DND-41 (cell line): Measurements from ENCODE around the gene DIRAS3.

Experiments
- ATAC-seq: fragments of 200-7000 bp; cut with Tn5 transposase; 3 replicates; pipeline ENCODE4 v1.9.1; 2021; ENCODE audit warnings: low read depth; ENCODE audit not compliant: insufficient read depth
- DNase-seq: peaks from one replicate; pipeline ENCODE4 v3.0.0-alpha.2; 2020
- H2AFZ ChIP-seq: 2 replicates; pipeline ENCODE4 v1.6.0; 2012; ENCODE audit warnings: low read depth, low read length
- H3K27ac ChIP-seq: 2 replicates; pipeline ENCODE4 v1.5.1; 2012; ENCODE audit warnings: low read length, inconsistent platforms
- H3K27me3 ChIP-seq: fragments of 200-600 bp; sonication (generic); 2 replicates; pipeline ENCODE4 v1.6.0; 2012; ENCODE audit warnings: low read length, mild to moderate bottlenecking, inconsistent platforms; ENCODE audit not compliant: insufficient read depth, poor library complexity
- H3K36me3 ChIP-seq: 2 replicates; pipeline ENCODE4 v1.5.1; 2012; ENCODE audit warnings: low read length, inconsistent platforms; ENCODE audit not compliant: insufficient read depth
- H3K4me1 ChIP-seq: 2 replicates; pipeline ENCODE4 v1.5.1; 2012; ENCODE audit warnings: mild to moderate bottlenecking, low read length; ENCODE audit not compliant: insufficient read depth
- H3K4me2 ChIP-seq: 2 replicates; pipeline ENCODE4 v1.6.0; 2012; ENCODE audit warnings: mild to moderate bottlenecking, moderate library complexity, low read length, inconsistent platforms; ENCODE audit not compliant: insufficient read depth
- H3K4me3 ChIP-seq, 2 experiments: fragments of 200-600 bp in 1 of 2; shearing (Covaris generic) in 1 of 2; 2 replicates each; pipeline ENCODE4 v1.5.1; 2012 to 2016; ENCODE audit warnings: inconsistent platforms in 2 of 2, low read length in 2 of 2, mild to moderate bottlenecking in 2 of 2, low read depth in 1 of 2, moderate library complexity in 1 of 2
- H3K79me2 ChIP-seq: 2 replicates; pipeline ENCODE4 v1.6.0; 2012; ENCODE audit warnings: low read length, inconsistent platforms; ENCODE audit not compliant: insufficient read depth
- H3K9ac ChIP-seq: 2 replicates; pipeline ENCODE4 v1.6.0; 2012; ENCODE audit warnings: low read depth, mild to moderate bottlenecking, inconsistent platforms, low read length, moderate library complexity
- H3K9me3 ChIP-seq: 2 replicates; pipeline ENCODE4 v1.5.1; 2012; ENCODE audit warnings: low read length, moderate library complexity, mild to moderate bottlenecking, inconsistent platforms; ENCODE audit not compliant: insufficient read depth, severe bottlenecking
- H4K20me1 ChIP-seq: 2 replicates; pipeline ENCODE4 v1.6.0; 2012; ENCODE audit warnings: low read length; ENCODE audit not compliant: insufficient read depth
- EZH2 ChIP-seq: IDR thresholded peaks from 3 replicates; pipeline ENCODE4 v1.6.1; 2012; ENCODE audit warnings: borderline replicate concordance, low read depth, mild to moderate bottlenecking, moderate library complexity, low read length, inconsistent platforms; ENCODE audit not compliant: severe bottlenecking
- TF ChIP-seq, protein P1 (sequence below): IDR thresholded peaks from 2 replicates; pipeline ENCODE4 v1.5.1; 2012; ENCODE audit warnings: borderline replicate concordance, low read length, moderate library complexity, mild to moderate bottlenecking; ENCODE audit not compliant: poor library complexity, severe bottlenecking; ENCODE audit errors: extremely low read depth

Gene DIRAS3, protein sequence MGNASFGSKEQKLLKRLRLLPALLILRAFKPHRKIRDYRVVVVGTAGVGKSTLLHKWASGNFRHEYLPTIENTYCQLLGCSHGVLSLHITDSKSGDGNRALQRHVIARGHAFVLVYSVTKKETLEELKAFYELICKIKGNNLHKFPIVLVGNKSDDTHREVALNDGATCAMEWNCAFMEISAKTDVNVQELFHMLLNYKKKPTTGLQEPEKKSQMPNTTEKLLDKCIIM

DNA sequence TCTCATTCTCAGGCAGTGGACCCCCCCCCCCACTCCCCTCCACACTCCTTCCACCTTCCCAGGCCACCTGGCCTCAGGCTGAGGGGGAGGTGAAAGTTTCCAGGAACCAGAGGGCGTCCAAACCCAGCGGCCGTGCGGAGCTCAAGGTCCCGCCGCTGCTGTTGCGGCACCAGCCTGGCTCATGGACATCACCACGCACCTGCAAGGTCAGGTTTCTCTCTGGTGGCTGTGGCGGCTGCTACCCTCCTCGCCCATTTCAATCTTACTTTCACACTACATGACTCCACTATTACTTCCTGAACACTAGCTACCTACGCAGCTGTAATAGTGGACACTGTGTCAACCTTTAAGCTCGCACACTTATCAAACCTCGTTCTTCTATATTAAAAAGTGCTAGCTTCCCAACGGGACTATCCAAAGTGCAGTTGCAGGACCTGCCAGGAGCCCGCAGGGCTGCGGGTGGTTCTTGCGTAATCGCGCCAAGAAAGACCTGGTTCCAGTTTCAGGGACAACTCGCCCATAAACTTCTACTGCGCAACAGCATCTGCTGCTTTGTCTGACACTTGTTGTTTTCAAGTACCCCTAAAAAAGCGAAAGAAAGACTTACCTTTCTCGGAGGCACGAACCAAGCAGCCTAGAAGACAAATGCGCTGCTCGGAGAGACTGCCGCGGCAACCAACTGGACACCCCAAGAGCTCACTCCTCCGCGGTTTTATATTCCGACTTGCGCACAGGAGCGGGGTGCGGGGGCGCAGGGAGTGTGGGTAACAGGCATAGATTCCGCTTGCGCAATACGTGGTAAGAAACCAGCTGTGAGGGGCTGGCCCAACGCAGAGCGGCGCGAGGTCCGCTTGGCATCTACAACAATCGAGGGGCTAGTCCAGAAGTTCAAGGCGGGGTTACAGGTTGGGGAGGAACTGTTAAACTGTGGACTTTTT, at the start of gene DIRAS3:
Gene DIRAS3, minus strand, starts transcription at position 687 of the 938 bp plus-strand sequence. CDS start 3,330 bp downstream, outside the sequence.
- H3K9ac ChIP-seq: no peak within 1 kb of the TSS
- no peaks in the 10 kb centered on the region for H3K79me2 ChIP-seq
- no peak within 1 kb of the TSS for H3K4me3 ChIP-seq
- H4K20me1 ChIP-seq: no peaks in the 10 kb centered on the region
- no peaks in the 10 kb centered on the region for H3K27me3 ChIP-seq
- no peaks in the 10 kb centered on the region for H3K36me3 ChIP-seq
- H3K9me3 ChIP-seq: no peaks in the 10 kb centered on the region
- ATAC-seq (no peak), DNase-seq (no peak)
- H3K27ac ChIP-seq: no peak within 1 kb of the TSS
- no peak within 1 kb of the TSS for H2AFZ ChIP-seq
- no peak within 1 kb of the TSS for H3K4me2 ChIP-seq
- no peaks in the 10 kb centered on the region for H3K4me1 ChIP-seq
- TF ChIP-seq, protein P1, sequence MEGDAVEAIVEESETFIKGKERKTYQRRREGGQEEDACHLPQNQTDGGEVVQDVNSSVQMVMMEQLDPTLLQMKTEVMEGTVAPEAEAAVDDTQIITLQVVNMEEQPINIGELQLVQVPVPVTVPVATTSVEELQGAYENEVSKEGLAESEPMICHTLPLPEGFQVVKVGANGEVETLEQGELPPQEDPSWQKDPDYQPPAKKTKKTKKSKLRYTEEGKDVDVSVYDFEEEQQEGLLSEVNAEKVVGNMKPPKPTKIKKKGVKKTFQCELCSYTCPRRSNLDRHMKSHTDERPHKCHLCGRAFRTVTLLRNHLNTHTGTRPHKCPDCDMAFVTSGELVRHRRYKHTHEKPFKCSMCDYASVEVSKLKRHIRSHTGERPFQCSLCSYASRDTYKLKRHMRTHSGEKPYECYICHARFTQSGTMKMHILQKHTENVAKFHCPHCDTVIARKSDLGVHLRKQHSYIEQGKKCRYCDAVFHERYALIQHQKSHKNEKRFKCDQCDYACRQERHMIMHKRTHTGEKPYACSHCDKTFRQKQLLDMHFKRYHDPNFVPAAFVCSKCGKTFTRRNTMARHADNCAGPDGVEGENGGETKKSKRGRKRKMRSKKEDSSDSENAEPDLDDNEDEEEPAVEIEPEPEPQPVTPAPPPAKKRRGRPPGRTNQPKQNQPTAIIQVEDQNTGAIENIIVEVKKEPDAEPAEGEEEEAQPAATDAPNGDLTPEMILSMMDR: no peak
- no peak for TF ChIP-seq EZH2

DNA sequence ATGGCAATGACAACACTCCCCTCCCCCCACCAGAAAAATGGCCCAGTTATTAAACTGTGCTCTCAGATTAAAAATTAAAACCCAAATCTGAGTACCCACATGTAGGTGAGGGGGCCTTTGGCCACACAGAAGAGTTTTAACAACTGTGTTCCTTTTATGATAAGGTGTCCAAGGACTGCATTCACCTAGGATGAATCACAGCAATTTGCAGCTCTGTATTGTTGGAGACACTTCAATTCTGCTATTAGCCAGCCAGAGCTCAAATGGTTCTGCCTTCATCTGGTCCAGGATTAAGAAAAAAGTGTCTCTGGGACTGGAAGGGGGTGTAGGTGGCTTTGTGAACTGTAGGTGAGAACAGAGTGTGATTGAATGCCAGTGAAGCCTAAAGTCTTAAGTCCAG, 43.3 kb upstream of the DIRAS3 start:
- Histone ChIP-seq H3K4me1 (no peaks in the 10 kb centered on the region), H3K27ac (no peak overlapping the region), H3K36me3 (no peaks in the 10 kb centered on the region), H3K9ac (no peak overlapping the region), H3K4me2 (no peak overlapping the region), H4K20me1 (no peaks in the 10 kb centered on the region), H2AFZ (no peak overlapping the region), H3K9me3 (no peaks in the 10 kb centered on the region), H3K79me2 (no peaks in the 10 kb centered on the region), H3K27me3 (no peaks in the 10 kb centered on the region), H3K4me3 (no peak overlapping the region)
- DNase-seq (no peak), ATAC-seq (no peak)
- no peak for TF ChIP-seq EZH2
- TF ChIP-seq, protein P1: no peak

DNA sequence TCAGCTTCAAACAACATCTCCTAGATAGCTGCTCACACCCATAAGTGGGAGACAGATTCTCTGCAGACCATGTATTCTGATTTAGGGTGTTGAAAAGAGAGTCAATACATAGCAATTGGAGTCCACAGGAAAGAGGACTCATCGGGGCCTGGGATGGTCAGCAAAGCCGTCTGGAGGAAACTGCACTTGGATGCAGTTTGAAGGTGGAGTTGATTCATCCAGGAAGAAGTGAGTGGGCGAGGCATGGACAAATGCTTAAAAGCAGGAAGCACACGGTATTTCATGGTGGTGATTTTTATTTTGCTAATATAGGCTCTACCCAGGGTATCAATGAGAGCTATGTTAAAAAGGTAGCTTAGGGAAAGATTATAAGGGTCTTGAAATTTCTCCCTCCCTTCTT, 36.8 kb upstream of the DIRAS3 start:
- Histone ChIP-seq H3K36me3 (no peaks in the 10 kb centered on the region), H3K79me2 (no peaks in the 10 kb centered on the region), H3K9me3 (no peaks in the 10 kb centered on the region), H3K9ac (no peak overlapping the region), H3K4me1 (no peaks in the 10 kb centered on the region), H3K27me3 (no peaks in the 10 kb centered on the region), H3K4me3 (no peak overlapping the region), H3K4me2 (no peak overlapping the region), H2AFZ (no peak overlapping the region), H4K20me1 (no peaks in the 10 kb centered on the region), H3K27ac (no peak overlapping the region)
- ATAC-seq: no peak
- TF ChIP-seq, protein P1: no peak
- no peak for TF ChIP-seq EZH2
- no peak for DNase-seq
